T-helper 9 cell (primary cell): ENCODE measurements around the gene PCDH17.

Experiments used
- DNase-seq: peaks from one replicate; pipeline ENCODE4 v3.0.0-alpha.2; 2020

Gene PCDH17

GRCh38 chr13:57740719-57741118 is 109.2 kb downstream of the PCDH17 start:
- DNase-seq = no peak

- DNase-seq = no peak
These were observed 116.6 kb downstream of the PCDH17 start for GRCh38 chr13:57748096-57748495.

- DNase-seq = no peak
These were observed 129.4 kb downstream of the PCDH17 start for GRCh38 chr13:57760951-57761350.

- no peak for DNase-seq
These were observed 132.1 kb downstream of the PCDH17 start for GRCh38 chr13:57763689-57764088.
